Caco-2 (cell line): Measurements from ENCODE around the gene PCDHA2. TPM values are rescaled to one million over a fixed set of nuclear protein-coding genes. Genes with fewer than 3 reads are reported as not detected.
"Not testable (repeated sequence)": the region's sequence is repeated elsewhere in the genome, so short reads cannot be mapped to it uniquely, and the experiment has no call there.

Source experiments
- BruUV-seq: library from RNA; stranded (reverse); fragments of 400-500 nt; replicated peaks from 2 replicates; lab custom pipeline; 2021; lab: Mats Ljungman, UMichigan
- CTCF ChIA-PET: fragments of 300-600 bp; sonication (Branson Sonifier 250); formaldehyde crosslinking; loops from one replicate; lab custom pipeline; 2022; ENCODE audit warnings: antibody characterized with exemption; lab: Charles Lee
- POLR2A ChIA-PET: fragments of 300-600 bp; sonication (Branson Sonifier 250); formaldehyde crosslinking; loops from one replicate; lab custom pipeline; 2022; ENCODE audit warnings: antibody characterized with exemption; lab: Charles Lee
- DNase-seq, 2 experiments: peaks; one replicate each; pipeline versions ENCODE4 v3.0.0 to v3.0.0-alpha.2; 2020 to 2022
- H3K27me3 ChIP-seq: replicated peaks from 2 replicates; pipeline ENCODE4 v1.6.0; 2011; ENCODE audit warnings: low read length; ENCODE audit not compliant: control insufficient read depth, insufficient read depth
- H3K36me3 ChIP-seq: 2 replicates; pipeline ENCODE4 v1.5.1; 2011; ENCODE audit warnings: low read length; ENCODE audit not compliant: control insufficient read depth, insufficient read depth
- H3K4me1 ChIP-seq: fragments of 250-450 bp; sonication (Bioruptor Pico); 2 replicates; pipeline ENCODE4 v1.5.1; 2020; ENCODE audit warnings: mild to moderate bottlenecking
- H3K4me3 ChIP-seq: 2 replicates; pipeline ENCODE4 v1.5.1; 2011; ENCODE audit warnings: low read depth, mild to moderate bottlenecking, control low read depth, low read length
- H3K9me3 ChIP-seq: fragments of 250-450 bp; sonication (Bioruptor Pico); 2 replicates; pipeline ENCODE4 v1.5.1; 2020; ENCODE audit warnings: mild to moderate bottlenecking, moderate library complexity
- H3K27ac Mint-ChIP-seq: one replicate; pipeline ENCODE4 v1.8.0; 2022; ENCODE audit warnings: mixed read lengths; ENCODE audit not compliant: unreplicated experiment
- H3K27me3 Mint-ChIP-seq: one replicate; pipeline ENCODE4 v1.8.0; 2022; ENCODE audit warnings: mixed read lengths; ENCODE audit not compliant: insufficient read depth, unreplicated experiment
- H3K36me3 Mint-ChIP-seq: one replicate; pipeline ENCODE4 v1.8.0; 2022; ENCODE audit warnings: mild to moderate bottlenecking, mixed read lengths; ENCODE audit not compliant: insufficient read depth, unreplicated experiment
- H3K4me1 Mint-ChIP-seq: one replicate; pipeline ENCODE4 v1.8.0; 2022; ENCODE audit warnings: low read depth, mixed read lengths; ENCODE audit not compliant: unreplicated experiment
- H3K4me3 Mint-ChIP-seq: one replicate; pipeline ENCODE4 v1.8.0; 2022; ENCODE audit warnings: mild to moderate bottlenecking, moderate library complexity, mixed read lengths; ENCODE audit not compliant: unreplicated experiment
- H3K9me3 Mint-ChIP-seq: one replicate; pipeline ENCODE4 v1.8.0; 2022; ENCODE audit warnings: mixed read lengths; ENCODE audit not compliant: unreplicated experiment
- CTCF ChIP-seq, 2 experiments: fragments of 200-600 bp in 1 of 2; IDR thresholded peaks; 1 replicate in 1 of 2; 2 replicates in 1 of 2; pipeline versions ENCODE4 v1.5.1 to v1.8.0; 2011 to 2022; ENCODE audit warnings: antibody characterized with exemption in 1 of 2, control low read depth in 1 of 2, inconsistent platforms in 1 of 2, low read depth in 1 of 2, low read length in 1 of 2, mild to moderate bottlenecking in 1 of 2, moderate library complexity in 1 of 2; ENCODE audit not compliant: insufficient read depth in 1 of 2, severe bottlenecking in 1 of 2, unreplicated experiment in 1 of 2
- intact Hi-C: fragments of 100-400 bp; cut with micrococcal nuclease; formaldehyde crosslinking; loops from one replicate; pipeline ENCODE4 v1.10.0; 2022; ENCODE audit not compliant: unreplicated experiment
- total RNA-seq: library from RNA; stranded (reverse); gene quantifications from 2 replicates; pipeline ENCODE4 v1.2.3, GENCODE V29; 2022

PCDHA2 gene
- total RNA-seq, 1 experiment from 2014 or later = not detected

GRCh38 chr5:140767444-140767843, 27.2 kb upstream of the PCDHA2 start:
- Histone ChIP-seq H3K36me3 (no peaks in the 10 kb centered on the region), H3K4me3 (no peak overlapping the region), H3K9me3 (peaks cover 31% of the 10 kb centered on the region), H3K4me1 (no peaks in the 10 kb centered on the region), H3K27me3 (no peaks in the 10 kb centered on the region)
- CTCF ChIA-PET = no interaction called here
- peaks cover 51% of the 10 kb centered on the region for H3K9me3 Mint-ChIP-seq
- intact Hi-C loops = no loop called here
- POLR2A ChIA-PET = no interaction called here
- no peak for DNase-seq
- no TSS peak for BruUV-seq
- no peaks in the 10 kb centered on the region for H3K36me3 Mint-ChIP-seq
- TF ChIP-seq CTCF (IDR thresholded peaks at IDR 0.05; ENCODE audit: insufficient read depth in 1 of 2, low read depth in 1 of 2, low read length in 1 of 2, severe bottlenecking in 1 of 2, unreplicated experiment in 1 of 2) = no peak
- no peak overlapping the region for H3K27ac Mint-ChIP-seq
- H3K27me3 Mint-ChIP-seq = no peaks in the 10 kb centered on the region
- no peak overlapping the region for H3K4me3 Mint-ChIP-seq
- H3K4me1 Mint-ChIP-seq = no peaks in the 10 kb centered on the region

DNA sequence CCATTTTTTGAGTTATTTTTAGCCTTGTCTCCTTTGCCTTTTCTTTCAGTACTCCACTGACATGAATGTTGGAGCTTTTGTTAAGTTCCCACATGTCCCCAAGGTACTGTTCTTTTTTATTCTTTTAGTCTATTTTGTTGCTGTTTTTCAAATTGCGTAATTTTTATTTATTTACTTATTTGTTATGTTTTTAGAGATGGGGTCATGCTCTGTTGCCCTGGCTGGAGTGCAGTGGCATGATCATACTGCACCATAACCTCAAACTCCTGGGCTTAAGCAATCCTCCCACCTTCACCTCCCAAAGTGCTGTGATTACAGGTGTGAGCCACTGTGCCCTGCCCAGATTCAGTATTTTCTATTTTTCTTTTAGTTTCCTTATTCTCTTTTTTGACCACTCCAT, 14.1 kb upstream of the PCDHA2 start:
- BruUV-seq = no TSS peak
- peaks cover 72% of the 10 kb centered on the region for H3K9me3 Mint-ChIP-seq

GRCh38 chr5:140785905-140786686, 8.6 kb upstream of the PCDHA2 start, which contains the start of gene PCDHA1:
PCDHA1 (plus strand) TSS chr5:140786140.
- Histone ChIP-seq H3K4me3 (no peak within 1 kb of the TSS), H3K27me3 (no peaks in the 10 kb centered on the region), H3K4me1 (no peaks in the 10 kb centered on the region), H3K36me3 (no peaks in the 10 kb centered on the region), H3K9me3 (peaks cover 26% of the 10 kb centered on the region)
- POLR2A ChIA-PET = no interaction called here
- Mint-ChIP-seq H3K4me3 (no peak within 1 kb of the TSS), H3K4me1 (no peaks in the 10 kb centered on the region), H3K9me3 (peaks cover 27% of the 10 kb centered on the region), H3K27ac (no peak within 1 kb of the TSS), H3K27me3 (no peaks in the 10 kb centered on the region), H3K36me3 (no peaks in the 10 kb centered on the region)
- TF ChIP-seq CTCF (IDR thresholded peaks at IDR 0.05; ENCODE audit: insufficient read depth in 1 of 2, low read depth in 1 of 2, low read length in 1 of 2, severe bottlenecking in 1 of 2, unreplicated experiment in 1 of 2) = no peak
- intact Hi-C loops = no loop called here
- CTCF ChIA-PET = interaction anchor here (0.7 kb wide), 1 partner anchor 255 kb away, joined by 3 read pairs; no protein-coding TSS in a partner anchor
- no TSS peak for BruUV-seq
- no peak for DNase-seq

More for the DNA sequence above, 14.1 kb upstream of the PCDHA2 start:
- POLR2A ChIA-PET = no interaction called here
- Histone ChIP-seq H3K27me3 (no peaks in the 10 kb centered on the region), H3K4me3 (no peak overlapping the region), H3K36me3 (no peaks in the 10 kb centered on the region), H3K9me3 (peaks cover 27% of the 10 kb centered on the region), H3K4me1 (no peaks in the 10 kb centered on the region)
- no peak overlapping the region for H3K4me3 Mint-ChIP-seq
- no peaks in the 10 kb centered on the region for H3K36me3 Mint-ChIP-seq
- no peak for TF ChIP-seq CTCF (IDR thresholded peaks at IDR 0.05; ENCODE audit: insufficient read depth in 1 of 2, low read depth in 1 of 2, low read length in 1 of 2, severe bottlenecking in 1 of 2, unreplicated experiment in 1 of 2)
- CTCF ChIA-PET = no interaction called here
- no peaks in the 10 kb centered on the region for H3K4me1 Mint-ChIP-seq
- no peak for DNase-seq
- no peak overlapping the region for H3K27ac Mint-ChIP-seq
- intact Hi-C loops = no loop called here
- no peaks in the 10 kb centered on the region for H3K27me3 Mint-ChIP-seq

DNA sequence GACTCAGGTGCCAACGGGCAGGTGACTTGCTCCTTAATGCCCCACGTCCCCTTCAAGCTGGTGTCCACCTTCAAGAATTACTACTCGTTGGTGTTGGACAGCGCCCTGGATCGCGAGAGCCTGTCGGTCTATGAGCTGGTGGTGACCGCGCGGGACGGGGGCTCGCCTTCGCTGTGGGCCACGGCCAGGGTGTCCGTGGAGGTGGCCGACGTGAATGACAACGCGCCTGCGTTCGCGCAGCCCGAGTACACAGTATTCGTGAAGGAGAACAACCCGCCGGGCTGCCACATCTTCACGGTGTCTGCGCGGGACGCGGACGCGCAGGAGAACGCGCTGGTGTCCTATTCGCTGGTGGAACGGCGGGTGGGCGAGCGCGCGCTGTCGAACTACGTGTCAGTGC, 7.2 kb upstream of the PCDHA2 start:
- H3K36me3 ChIP-seq, POLR2A ChIA-PET, DNase-seq, H3K27ac Mint-ChIP-seq, H3K4me3 ChIP-seq, H3K27me3 Mint-ChIP-seq, H3K4me1 ChIP-seq, intact Hi-C loops, H3K36me3 Mint-ChIP-seq, H3K27me3 ChIP-seq, H3K4me1 Mint-ChIP-seq, H3K4me3 Mint-ChIP-seq, CTCF ChIA-PET, BruUV-seq: not testable (repeated sequence)
- peaks cover 17% of the 10 kb centered on the region; the same call in 1 of the 2 replicates for H3K9me3 ChIP-seq
- peaks cover 22% of the 10 kb centered on the region for H3K9me3 Mint-ChIP-seq
